ENCODE data around the gene PCBP4. TPM values are rescaled to one million over a fixed set of nuclear protein-coding genes. Genes with fewer than 3 reads are reported as not detected.

PCBP4 gene
- total RNA-seq, 1 experiment from 2014 or later = 28.7 TPM

- ATAC-seq = peak; percentile 21
- H3K27me3 Mint-ChIP-seq (ENCODE audit: low read depth) = peaks cover 57% of the 10 kb centered on the region
- no peak for DNase-seq (ENCODE audit: low spot score)
- no peaks in the 10 kb centered on the region for H3K9me3 Mint-ChIP-seq
- ChIA-PET CTCF (interaction anchor here (0.7 to 1.2 kb wide), 8 partner anchors 13 to 236 kb away, joined by 3 to 9 read pairs (median 4); partner anchors contain the start of genes ABHD14B, ACY1, RPL29 and RRP9), POLR2A (interaction anchor here (0.7 to 0.8 kb wide), 2 partner anchors 13 to 40 kb away, joined by 4 read pairs; partner anchors contain the start of gene RPL29)
- no peaks in the 10 kb centered on the region for H3K36me3 Mint-ChIP-seq
- no peak within 1 kb of the TSS for H3K27ac Mint-ChIP-seq
- peaks cover 3% of the 10 kb centered on the region; the same call in 1 of the 2 replicates for H3K4me1 Mint-ChIP-seq
- peak within 1 kb of the TSS; percentile 54 for H3K4me3 Mint-ChIP-seq
- TF ChIP-seq FOXK1 (CRISPR knock-in tag; IDR thresholded peaks at IDR 0.05) (peak; percentile 88), ZNF232 (CRISPR knock-in tag; IDR thresholded peaks at IDR 0.05) (no peak), FOXP1 (CRISPR knock-in tag; IDR thresholded peaks at IDR 0.05; ENCODE audit: borderline replicate concordance) (no peak; the same call in 1 of the 2 replicates), SP1 (CRISPR knock-in tag; conservative IDR thresholded peaks at IDR 0.05) (0 out of 2 replicates have a peak, but pooled peaks have one; percentile 62), ATF2 (CRISPR knock-in tag; IDR thresholded peaks at IDR 0.05; ENCODE audit: borderline replicate concordance, low read depth) (no peak), ERG (CRISPR knock-in tag; IDR thresholded peaks at IDR 0.05) (no peak), JUN (CRISPR knock-in tag; IDR thresholded peaks at IDR 0.05) (no peak; the same call in 1 of the 2 replicates), ZBTB43 (CRISPR knock-in tag; IDR thresholded peaks at IDR 0.05) (0 out of 2 replicates have a peak, but pooled peaks have one; percentile 38), ATF3 (CRISPR knock-in tag; conservative IDR thresholded peaks at IDR 0.05) (no peak), ZNF532 (CRISPR knock-in tag; IDR thresholded peaks at IDR 0.05; ENCODE audit: borderline replicate concordance) (no peak), E2F5 (CRISPR knock-in tag; IDR thresholded peaks at IDR 0.05) (no peak; the same call in 1 of the 2 replicates), ELF4 (CRISPR knock-in tag; IDR thresholded peaks at IDR 0.05; ENCODE audit: low read depth) (no peak), KAT7 (CRISPR knock-in tag; IDR thresholded peaks at IDR 0.05; ENCODE audit: borderline replicate concordance) (0 out of 2 replicates have a peak, but pooled peaks have one; percentile 89), IRF2 (CRISPR knock-in tag; IDR thresholded peaks at IDR 0.05; ENCODE audit: borderline replicate concordance, low read depth) (no peak; the same call in 1 of the 2 replicates), SOX15 (CRISPR knock-in tag; IDR thresholded peaks at IDR 0.05) (no peak), NFYB (CRISPR knock-in tag; conservative IDR thresholded peaks at IDR 0.05; ENCODE audit: low read depth) (peak; percentile 62), USF1 (CRISPR knock-in tag; IDR thresholded peaks at IDR 0.05) (no peak), HMGA2 (CRISPR knock-in tag; IDR thresholded peaks at IDR 0.05) (no peak), PRDM15 (CRISPR knock-in tag; IDR thresholded peaks at IDR 0.05) (peak; percentile 56; the same call in 1 of the 2 replicates), ZNF263 (CRISPR knock-in tag; IDR thresholded peaks at IDR 0.05; ENCODE audit: low read depth) (no peak), ZBTB21 (CRISPR knock-in tag; IDR thresholded peaks at IDR 0.05; ENCODE audit: borderline replicate concordance) (0 out of 2 replicates have a peak, but pooled peaks have one; percentile 27), ZNF219 (CRISPR knock-in tag; IDR thresholded peaks at IDR 0.05; ENCODE audit: borderline replicate concordance) (peak; percentile 96; the same call in 1 of the 2 replicates)
These were observed 11.9 kb downstream of the PCBP4 start, which contains the start of gene GPR62 for GRCh38 chr3:51955175-51955892. Gene GPR62 (plus strand): TSS chr3:51955381. CDS start chr3:51955653, 272 bp downstream.
